GM12864 (cell line): ENCODE data around the gene SAA4.
"Not testable (repeated sequence)": the region's sequence is repeated elsewhere in the genome, so short reads cannot be mapped to it uniquely, and the experiment has no call there.

ENCODE experiments used
- DNase-seq: peaks from one replicate; pipeline ENCODE4 v3.0.0-alpha.2; 2011; ENCODE audit warnings: low read depth
- H3K4me3 ChIP-seq: 2 replicates; pipeline ENCODE4 v1.5.1; 2011; ENCODE audit warnings: mild to moderate bottlenecking, low read depth, low read length, control low read depth
- TF ChIP-seq, protein P1 (sequence below): IDR thresholded peaks from 2 replicates; pipeline ENCODE4 v1.5.1; 2011; ENCODE audit warnings: low read depth, mild to moderate bottlenecking, moderate library complexity, low read length, control low read depth, inconsistent platforms; ENCODE audit errors: missing control alignments

Gene SAA4

GRCh38 chr11:18204220-18204619, 32.4 kb downstream of the SAA4 start:
- DNase-seq, result no peak
- TF ChIP-seq, protein P1, sequence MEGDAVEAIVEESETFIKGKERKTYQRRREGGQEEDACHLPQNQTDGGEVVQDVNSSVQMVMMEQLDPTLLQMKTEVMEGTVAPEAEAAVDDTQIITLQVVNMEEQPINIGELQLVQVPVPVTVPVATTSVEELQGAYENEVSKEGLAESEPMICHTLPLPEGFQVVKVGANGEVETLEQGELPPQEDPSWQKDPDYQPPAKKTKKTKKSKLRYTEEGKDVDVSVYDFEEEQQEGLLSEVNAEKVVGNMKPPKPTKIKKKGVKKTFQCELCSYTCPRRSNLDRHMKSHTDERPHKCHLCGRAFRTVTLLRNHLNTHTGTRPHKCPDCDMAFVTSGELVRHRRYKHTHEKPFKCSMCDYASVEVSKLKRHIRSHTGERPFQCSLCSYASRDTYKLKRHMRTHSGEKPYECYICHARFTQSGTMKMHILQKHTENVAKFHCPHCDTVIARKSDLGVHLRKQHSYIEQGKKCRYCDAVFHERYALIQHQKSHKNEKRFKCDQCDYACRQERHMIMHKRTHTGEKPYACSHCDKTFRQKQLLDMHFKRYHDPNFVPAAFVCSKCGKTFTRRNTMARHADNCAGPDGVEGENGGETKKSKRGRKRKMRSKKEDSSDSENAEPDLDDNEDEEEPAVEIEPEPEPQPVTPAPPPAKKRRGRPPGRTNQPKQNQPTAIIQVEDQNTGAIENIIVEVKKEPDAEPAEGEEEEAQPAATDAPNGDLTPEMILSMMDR, result no peak
- no peak overlapping the region for H3K4me3 ChIP-seq

DNA sequence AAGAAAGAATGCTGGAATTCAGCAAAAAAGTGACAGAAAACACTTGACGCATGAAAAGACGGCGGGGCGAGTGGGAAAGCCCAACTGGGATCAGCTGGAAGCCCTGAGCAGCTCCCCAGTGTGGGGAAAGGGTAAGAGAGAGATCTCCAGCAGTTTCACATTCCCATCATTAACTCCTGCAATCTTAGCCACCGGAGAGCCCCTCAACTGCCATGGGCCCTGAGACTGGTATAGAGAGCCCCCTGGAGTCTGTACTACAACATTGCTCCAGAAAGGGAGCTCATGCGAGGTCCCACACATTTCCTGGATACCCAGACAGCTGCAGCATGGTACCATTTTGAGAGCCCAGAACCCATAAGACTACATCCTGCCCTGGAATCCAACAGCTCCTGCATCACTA, 32.9 kb downstream of the SAA4 start:
- no peak overlapping the region for H3K4me3 ChIP-seq
- TF ChIP-seq, protein P1, result peak; percentile 73
- no peak for DNase-seq

GRCh38 chr11:18197738-18198137, 38.9 kb downstream of the SAA4 start:
- not testable (repeated sequence) for DNase-seq

GRCh38 chr11:18196532-18196931, 40.1 kb downstream of the SAA4 start:
- no peak overlapping the region for H3K4me3 ChIP-seq
- TF ChIP-seq, protein P1, result no peak
- DNase-seq, result no peak

More at GRCh38 chr11:18197738-18198137, 38.9 kb downstream of the SAA4 start:
- H3K4me3 ChIP-seq, result not testable (repeated sequence)

DNA sequence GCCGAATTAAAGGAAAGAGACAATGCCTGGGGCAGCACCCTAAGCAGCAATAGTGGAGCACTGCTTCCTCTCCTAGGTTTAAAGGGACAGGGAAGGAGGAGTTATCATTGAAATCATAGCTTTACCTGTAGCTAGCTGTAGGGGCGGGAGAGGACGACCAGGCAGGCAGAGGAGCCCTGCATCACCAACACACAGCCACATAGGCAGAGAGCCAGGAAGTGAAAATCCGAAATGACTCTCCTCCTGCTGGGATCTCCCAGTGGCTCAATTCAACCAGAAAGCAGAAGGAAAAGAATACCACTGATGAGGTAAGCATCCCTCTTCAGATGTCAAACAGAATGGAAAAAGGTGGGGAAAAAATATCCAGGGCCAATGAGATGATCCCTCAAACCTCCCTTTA, 43.6 kb downstream of the SAA4 start:
- no peak for DNase-seq
- H3K4me3 ChIP-seq, result no peak overlapping the region
- TF ChIP-seq, protein P1, result peak; percentile 16

- DNase-seq, result no peak
- TF ChIP-seq, protein P1, result no peak
- H3K4me3 ChIP-seq, result no peak overlapping the region
These were observed 45.2 kb downstream of the SAA4 start for GRCh38 chr11:18191376-18191775.

GRCh38 chr11:18189476-18190245, 46.9 kb downstream of the SAA4 start:
- not testable (repeated sequence) for H3K4me3 ChIP-seq, DNase-seq

GRCh38 chr11:18188796-18189195, 47.8 kb downstream of the SAA4 start:
- TF ChIP-seq, protein P1, result no peak
- H3K4me3 ChIP-seq, result no peak overlapping the region
- no peak for DNase-seq
